HEK293T (cell line): ENCODE measurements around the gene USP3.

Experiments used
- CTCF ChIA-PET: fragments of 350-600 bp; formaldehyde crosslinking; extraction: SDS; loops from one replicate; lab custom pipeline; 2021; ENCODE audit warnings: antibody characterized with exemption, inconsistent platforms; lab: Yijun Ruan, JAX
- POLR2A ChIA-PET: fragments of 350-600 bp; formaldehyde crosslinking; extraction: SDS; loops from one replicate; lab custom pipeline; 2020; ENCODE audit warnings: antibody characterized with exemption, inconsistent platforms; lab: Yijun Ruan, JAX
- DNase-seq: peaks from one replicate; pipeline ENCODE4 v3.0.0; 2012; ENCODE audit warnings: mixed read lengths; ENCODE audit errors: extremely low spot score
- ARNT ChIP-seq: fragments of 450-650 bp; IDR thresholded peaks from 2 replicates; pipeline ENCODE4 v1.6.1; 2017; ENCODE audit warnings: mild to moderate bottlenecking
- BHLHE40 ChIP-seq: fragments of 450-650 bp; IDR thresholded peaks from 2 replicates; pipeline ENCODE4 v1.6.1; 2016; ENCODE audit warnings: mild to moderate bottlenecking, moderate library complexity, borderline replicate concordance
- CTBP1 ChIP-seq: fragments of 450-650 bp; IDR thresholded peaks from 2 replicates; pipeline ENCODE4 v1.6.1; 2016; ENCODE audit warnings: borderline replicate concordance
- ELF4 ChIP-seq: fragments of 450-650 bp; IDR thresholded peaks from 2 replicates; pipeline ENCODE4 v1.6.1; 2017; ENCODE audit warnings: antibody characterized with exemption
- FOXA1 ChIP-seq: fragments of 450-650 bp; IDR thresholded peaks from 2 replicates; pipeline ENCODE4 v1.6.1; 2016; ENCODE audit warnings: mild to moderate bottlenecking
- FOXK2 ChIP-seq: fragments of 450-650 bp; IDR thresholded peaks from 2 replicates; pipeline ENCODE4 v1.6.1; 2016; ENCODE audit warnings: mild to moderate bottlenecking
- FOXM1 ChIP-seq: fragments of 450-650 bp; IDR thresholded peaks from 2 replicates; pipeline ENCODE4 v1.6.1; 2017; ENCODE audit warnings: mild to moderate bottlenecking, borderline replicate concordance
- HDGF ChIP-seq: fragments of 450-650 bp; IDR thresholded peaks from 2 replicates; pipeline ENCODE4 v1.6.1; 2017; ENCODE audit warnings: antibody characterized with exemption, borderline replicate concordance
- L3MBTL2 ChIP-seq: fragments of 450-650 bp; conservative IDR thresholded peaks from 2 replicates; pipeline ENCODE4 v1.6.1; 2016; ENCODE audit warnings: mild to moderate bottlenecking
- SP1 ChIP-seq: fragments of 450-650 bp; IDR thresholded peaks from 2 replicates; pipeline ENCODE4 v1.6.1; 2017
- SUZ12 ChIP-seq: fragments of 450-650 bp; IDR thresholded peaks from 2 replicates; pipeline ENCODE4 v1.6.1; 2016; ENCODE audit warnings: mild to moderate bottlenecking
- ZNF384 ChIP-seq: fragments of 450-650 bp; IDR thresholded peaks from 2 replicates; pipeline ENCODE4 v1.6.1; 2016
- TF ChIP-seq, protein P1 (sequence below): fragments of 450-650 bp; IDR thresholded peaks from 2 replicates; pipeline ENCODE4 v1.6.1; 2016

The USP3 gene

DNA sequence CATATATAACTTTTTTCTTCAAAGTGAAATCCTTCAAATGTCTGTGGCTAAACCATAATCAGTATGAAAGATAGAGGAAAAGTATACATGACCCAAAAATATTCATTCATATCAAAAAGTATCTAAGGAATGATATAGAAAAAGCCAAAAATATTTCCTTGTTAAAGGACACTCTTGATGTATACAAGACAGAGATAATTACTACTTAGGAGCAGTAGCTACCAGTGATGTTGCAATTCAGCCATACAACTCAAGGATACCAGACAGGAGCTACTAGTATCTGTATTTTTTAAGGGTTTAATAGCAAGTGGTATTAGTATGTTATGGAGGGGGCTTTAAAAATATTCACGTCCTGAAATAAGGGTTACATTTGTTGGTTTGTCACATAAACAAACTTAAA lies 129.8 kb downstream of the USP3 start:
- DNase-seq, result no peak
- ChIA-PET CTCF (no interaction called here), POLR2A (no interaction called here)
- TF ChIP-seq HDGF (no peak), BHLHE40 (no peak), L3MBTL2 (no peak), SUZ12 (no peak), ELF4 (no peak), SP1 (no peak), ARNT (no peak)
- TF ChIP-seq, protein P1, sequence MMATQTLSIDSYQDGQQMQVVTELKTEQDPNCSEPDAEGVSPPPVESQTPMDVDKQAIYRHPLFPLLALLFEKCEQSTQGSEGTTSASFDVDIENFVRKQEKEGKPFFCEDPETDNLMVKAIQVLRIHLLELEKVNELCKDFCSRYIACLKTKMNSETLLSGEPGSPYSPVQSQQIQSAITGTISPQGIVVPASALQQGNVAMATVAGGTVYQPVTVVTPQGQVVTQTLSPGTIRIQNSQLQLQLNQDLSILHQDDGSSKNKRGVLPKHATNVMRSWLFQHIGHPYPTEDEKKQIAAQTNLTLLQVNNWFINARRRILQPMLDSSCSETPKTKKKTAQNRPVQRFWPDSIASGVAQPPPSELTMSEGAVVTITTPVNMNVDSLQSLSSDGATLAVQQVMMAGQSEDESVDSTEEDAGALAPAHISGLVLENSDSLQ, result no peak

DNA sequence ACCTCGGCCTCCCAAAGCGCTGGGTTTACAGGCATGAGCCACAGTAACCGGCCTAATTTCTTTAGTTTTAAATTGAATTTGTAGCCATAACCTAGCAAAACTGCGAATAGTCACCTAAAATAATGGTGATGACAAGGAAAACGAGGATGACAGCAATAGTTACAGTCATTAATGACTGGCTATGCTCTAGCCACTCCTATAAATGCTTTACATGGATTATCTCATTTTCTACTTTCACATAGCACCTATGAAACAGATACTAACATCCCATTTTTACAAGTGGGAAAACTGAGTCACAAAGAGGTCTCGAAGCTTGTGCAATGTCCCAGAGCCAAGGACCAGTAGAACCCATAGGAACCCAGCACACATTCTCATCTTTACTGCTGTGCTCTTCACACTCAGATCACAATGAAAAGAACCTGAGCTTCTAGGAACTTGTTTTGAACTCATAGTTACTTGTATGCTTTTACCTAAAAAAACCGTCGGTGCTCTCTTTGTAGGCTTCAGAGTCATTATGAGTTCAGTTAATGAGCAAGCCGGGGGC lies 132.2 kb downstream of the USP3 start:
- ChIA-PET POLR2A (no interaction called here), CTCF (interaction anchor here (0.6 kb wide), 1 partner anchor 47 kb away, joined by 3 read pairs; no protein-coding TSS in a partner anchor)
- TF ChIP-seq ZNF384, result no peak
- no peak for TF ChIP-seq SUZ12
- no peak for DNase-seq

DNA sequence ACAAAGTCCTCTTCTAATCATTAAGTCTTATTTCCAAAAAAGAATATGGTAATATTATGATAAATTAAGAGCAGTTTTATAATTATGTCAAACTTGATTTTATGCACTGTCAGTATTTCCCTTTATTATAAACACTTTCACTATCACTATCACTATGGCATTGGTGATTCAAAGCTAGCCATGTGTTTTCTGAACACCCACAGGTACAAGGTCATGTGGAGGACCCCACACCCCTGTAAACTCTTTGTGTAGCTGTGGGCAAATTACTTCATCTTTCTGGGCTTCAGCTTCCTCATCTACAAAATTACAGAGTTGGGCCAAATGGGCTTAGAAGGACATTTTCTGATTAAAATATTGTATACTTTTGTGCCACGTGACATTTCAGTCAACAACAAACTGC lies 134.4 kb downstream of the USP3 start:
- CTCF ChIA-PET, result no interaction called here
- DNase-seq, result no peak
- TF ChIP-seq FOXK2 (no peak), HDGF (no peak), ELF4 (no peak), CTBP1 (no peak), ZNF384 (no peak), FOXA1 (no peak)
- POLR2A ChIA-PET, result no interaction called here

DNA sequence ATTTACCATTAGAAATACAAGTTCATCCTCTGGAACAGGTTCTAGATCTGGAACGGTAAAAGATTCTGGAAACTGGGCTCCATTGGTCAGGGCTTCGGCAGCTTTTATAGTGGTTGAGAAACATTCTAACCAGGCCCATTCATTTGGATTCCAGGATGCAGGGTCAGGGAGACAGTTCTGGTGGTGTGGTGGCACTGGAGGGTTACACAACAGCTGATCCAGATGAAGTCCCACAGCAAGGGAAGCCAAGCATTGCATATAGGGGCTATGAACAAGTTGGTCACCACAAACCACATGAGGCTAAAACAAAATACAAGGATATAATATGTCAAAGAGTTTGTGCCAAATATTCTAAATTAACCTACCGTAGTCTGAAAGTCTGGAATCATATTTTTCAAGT lies 135.8 kb downstream of the USP3 start:
- DNase-seq, result no peak
- POLR2A ChIA-PET, result no interaction called here
- TF ChIP-seq FOXM1, result no peak
- TF ChIP-seq CTBP1, result no peak
- no peak for TF ChIP-seq L3MBTL2
- TF ChIP-seq FOXA1, result no peak
- TF ChIP-seq ZNF384, result no peak
- TF ChIP-seq BHLHE40, result no peak
- CTCF ChIA-PET, result no interaction called here
